Measurements from ENCODE around the gene UBE2O.

DNA sequence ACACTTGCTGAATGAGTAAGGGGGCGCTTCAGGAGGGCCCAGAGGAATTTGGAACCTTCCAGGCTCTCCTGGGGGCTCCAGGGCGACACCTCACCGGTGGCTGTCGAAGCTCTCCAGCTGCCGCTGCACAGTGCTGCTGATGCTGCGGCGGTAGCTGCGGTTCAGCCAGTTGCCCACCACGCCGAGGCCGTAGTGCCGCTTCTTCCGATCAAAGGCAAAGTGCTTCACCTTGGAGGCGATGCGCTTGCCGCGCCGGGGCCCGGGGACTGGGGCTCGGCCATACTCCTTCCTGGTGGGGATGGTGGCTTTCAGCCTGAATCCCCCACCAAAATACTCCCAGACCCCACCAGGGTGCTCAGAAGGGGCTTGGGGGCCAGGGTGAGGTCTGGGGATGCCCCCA is 23.8 kb upstream of the UBE2O start:
- TF ChIP-seq POLR2A (IDR thresholded peaks at IDR 0.05; ENCODE audit: extremely low read depth, insufficient read length): no peak
- TF ChIP-seq CTCF (IDR thresholded peaks at IDR 0.05; ENCODE audit: low read depth, low read length): no peak
- no peak for TF ChIP-seq MAX (IDR thresholded peaks at IDR 0.05; ENCODE audit: low read depth, low read length)
